Measurements from ENCODE around the gene CIP2A.
A peak's percentile ranks its signal among the peaks of the same experiment; 100 is the strongest.

DNA sequence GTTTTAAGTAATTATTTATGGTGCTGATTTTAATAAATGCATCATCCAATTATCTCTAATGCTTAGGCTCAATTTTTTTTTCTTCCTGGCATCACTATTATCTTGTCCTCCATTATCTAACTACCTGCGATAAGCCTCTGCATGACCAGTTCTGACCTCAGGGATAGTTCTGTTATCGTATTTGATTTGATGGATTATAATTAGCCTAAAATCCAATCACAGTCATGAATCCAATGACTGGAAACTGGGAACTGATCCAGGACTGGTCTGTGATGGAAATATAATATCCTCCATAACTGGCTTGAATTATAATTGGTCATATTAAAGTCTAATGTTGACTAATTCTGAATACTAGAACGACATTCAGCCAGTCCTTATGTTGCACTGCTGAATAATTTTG, 80.0 kb downstream of the CIP2A start:
- TF ChIP-seq RARB (CRISPR knock-in tag; IDR thresholded peaks at IDR 0.05) (no peak), ZFP3 (CRISPR knock-in tag; IDR thresholded peaks at IDR 0.05) (peak; percentile 53; the same call in 1 of the 2 replicates), ISL1 (CRISPR knock-in tag; IDR thresholded peaks at IDR 0.05) (peak; percentile 93), ZNF8 (CRISPR knock-in tag; IDR thresholded peaks at IDR 0.05) (0 out of 2 replicates have a peak, but pooled peaks have one; percentile 13), ZNF70 (CRISPR knock-in tag; IDR thresholded peaks at IDR 0.05) (peak; percentile 69), GLIS3 (CRISPR knock-in tag; IDR thresholded peaks at IDR 0.05) (peak; percentile 89; the same call in 1 of the 2 replicates)
- TF ChIP-seq, protein P1, sequence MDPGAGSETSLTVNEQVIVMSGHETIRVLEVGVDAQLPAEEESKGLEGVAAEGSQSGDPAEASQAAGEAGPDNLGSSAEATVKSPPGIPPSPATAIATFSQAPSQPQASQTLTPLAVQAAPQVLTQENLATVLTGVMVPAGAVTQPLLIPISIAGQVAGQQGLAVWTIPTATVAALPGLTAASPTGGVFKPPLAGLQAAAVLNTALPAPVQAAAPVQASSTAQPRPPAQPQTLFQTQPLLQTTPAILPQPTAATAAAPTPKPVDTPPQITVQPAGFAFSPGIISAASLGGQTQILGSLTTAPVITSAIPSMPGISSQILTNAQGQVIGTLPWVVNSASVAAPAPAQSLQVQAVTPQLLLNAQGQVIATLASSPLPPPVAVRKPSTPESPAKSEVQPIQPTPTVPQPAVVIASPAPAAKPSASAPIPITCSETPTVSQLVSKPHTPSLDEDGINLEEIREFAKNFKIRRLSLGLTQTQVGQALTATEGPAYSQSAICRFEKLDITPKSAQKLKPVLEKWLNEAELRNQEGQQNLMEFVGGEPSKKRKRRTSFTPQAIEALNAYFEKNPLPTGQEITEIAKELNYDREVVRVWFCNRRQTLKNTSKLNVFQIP (CRISPR knock-in tag; IDR thresholded peaks at IDR 0.05; ENCODE audit: borderline replicate concordance, low read depth) = no peak
- TF ChIP-seq, protein P2, sequence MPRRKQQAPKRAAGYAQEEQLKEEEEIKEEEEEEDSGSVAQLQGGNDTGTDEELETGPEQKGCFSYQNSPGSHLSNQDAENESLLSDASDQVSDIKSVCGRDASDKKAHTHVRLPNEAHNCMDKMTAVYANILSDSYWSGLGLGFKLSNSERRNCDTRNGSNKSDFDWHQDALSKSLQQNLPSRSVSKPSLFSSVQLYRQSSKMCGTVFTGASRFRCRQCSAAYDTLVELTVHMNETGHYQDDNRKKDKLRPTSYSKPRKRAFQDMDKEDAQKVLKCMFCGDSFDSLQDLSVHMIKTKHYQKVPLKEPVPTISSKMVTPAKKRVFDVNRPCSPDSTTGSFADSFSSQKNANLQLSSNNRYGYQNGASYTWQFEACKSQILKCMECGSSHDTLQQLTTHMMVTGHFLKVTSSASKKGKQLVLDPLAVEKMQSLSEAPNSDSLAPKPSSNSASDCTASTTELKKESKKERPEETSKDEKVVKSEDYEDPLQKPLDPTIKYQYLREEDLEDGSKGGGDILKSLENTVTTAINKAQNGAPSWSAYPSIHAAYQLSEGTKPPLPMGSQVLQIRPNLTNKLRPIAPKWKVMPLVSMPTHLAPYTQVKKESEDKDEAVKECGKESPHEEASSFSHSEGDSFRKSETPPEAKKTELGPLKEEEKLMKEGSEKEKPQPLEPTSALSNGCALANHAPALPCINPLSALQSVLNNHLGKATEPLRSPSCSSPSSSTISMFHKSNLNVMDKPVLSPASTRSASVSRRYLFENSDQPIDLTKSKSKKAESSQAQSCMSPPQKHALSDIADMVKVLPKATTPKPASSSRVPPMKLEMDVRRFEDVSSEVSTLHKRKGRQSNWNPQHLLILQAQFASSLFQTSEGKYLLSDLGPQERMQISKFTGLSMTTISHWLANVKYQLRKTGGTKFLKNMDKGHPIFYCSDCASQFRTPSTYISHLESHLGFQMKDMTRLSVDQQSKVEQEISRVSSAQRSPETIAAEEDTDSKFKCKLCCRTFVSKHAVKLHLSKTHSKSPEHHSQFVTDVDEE (CRISPR knock-in tag; IDR thresholded peaks at IDR 0.05) = peak; percentile 96
